ENCODE data around the gene MAGI2. TPM values are rescaled to one million over a fixed set of nuclear protein-coding genes. Genes with fewer than 3 reads are reported as not detected.

MAGI2 gene
- total and polyA plus RNA-seq, 2 donors from 2014 or later, result 4.4 to 9.0 TPM

DNA sequence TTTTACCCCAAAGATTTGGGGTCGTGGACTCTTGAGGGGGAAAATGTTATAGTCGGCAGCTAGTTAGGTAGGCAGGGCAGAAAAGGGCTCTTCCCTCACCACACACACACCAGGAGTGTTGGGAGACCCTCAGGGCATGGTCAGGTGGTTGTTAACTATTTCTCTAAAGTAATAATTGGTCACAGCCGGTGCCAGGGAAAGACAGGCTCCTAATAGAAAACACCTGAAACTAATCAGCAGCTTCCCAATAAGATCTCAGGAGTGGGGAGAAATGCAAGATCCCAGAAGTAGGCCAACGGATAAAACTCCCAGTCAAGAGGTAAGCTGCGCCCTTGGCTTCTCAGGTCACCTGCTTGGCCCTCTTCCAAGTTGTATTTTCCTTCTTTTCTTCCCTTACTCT lies 1441.8 kb downstream of the MAGI2 start:
- DNase-seq (no peak), FAIRE-seq (no peak)
- Histone ChIP-seq H3K4me3 (ENCODE audit: low read length in 3 of 3) (no peak overlapping the region), H3K9me3 (ENCODE audit: control insufficient read depth in 2 of 3, insufficient read depth in 1 of 3, low read length in 3 of 3) (no peaks in the 10 kb centered on the region), H3K27ac (ENCODE audit: low read depth in 2 of 2, low read length in 2 of 2) (no peak overlapping the region), H3K4me1 (ENCODE audit: control insufficient read depth in 2 of 3, insufficient read depth in 2 of 3, low read depth in 1 of 3, low read length in 3 of 3) (no peaks in the 10 kb centered on the region), H3K36me3 (ENCODE audit: control insufficient read depth in 2 of 3, insufficient read depth in 3 of 3, low read length in 3 of 3) (no peaks in the 10 kb centered on the region), H3K9ac (ENCODE audit: low read length in 3 of 3) (no peak overlapping the region), H3K27me3 (ENCODE audit: control insufficient read depth, insufficient read depth, low read length) (no peaks in the 10 kb centered on the region)
- TF ChIP-seq, protein P1, sequence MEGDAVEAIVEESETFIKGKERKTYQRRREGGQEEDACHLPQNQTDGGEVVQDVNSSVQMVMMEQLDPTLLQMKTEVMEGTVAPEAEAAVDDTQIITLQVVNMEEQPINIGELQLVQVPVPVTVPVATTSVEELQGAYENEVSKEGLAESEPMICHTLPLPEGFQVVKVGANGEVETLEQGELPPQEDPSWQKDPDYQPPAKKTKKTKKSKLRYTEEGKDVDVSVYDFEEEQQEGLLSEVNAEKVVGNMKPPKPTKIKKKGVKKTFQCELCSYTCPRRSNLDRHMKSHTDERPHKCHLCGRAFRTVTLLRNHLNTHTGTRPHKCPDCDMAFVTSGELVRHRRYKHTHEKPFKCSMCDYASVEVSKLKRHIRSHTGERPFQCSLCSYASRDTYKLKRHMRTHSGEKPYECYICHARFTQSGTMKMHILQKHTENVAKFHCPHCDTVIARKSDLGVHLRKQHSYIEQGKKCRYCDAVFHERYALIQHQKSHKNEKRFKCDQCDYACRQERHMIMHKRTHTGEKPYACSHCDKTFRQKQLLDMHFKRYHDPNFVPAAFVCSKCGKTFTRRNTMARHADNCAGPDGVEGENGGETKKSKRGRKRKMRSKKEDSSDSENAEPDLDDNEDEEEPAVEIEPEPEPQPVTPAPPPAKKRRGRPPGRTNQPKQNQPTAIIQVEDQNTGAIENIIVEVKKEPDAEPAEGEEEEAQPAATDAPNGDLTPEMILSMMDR (IDR thresholded peaks at IDR 0.05; ENCODE audit: borderline replicate concordance, extremely low read depth, insufficient read depth), result no peak
- intact Hi-C loops (cut with DNase I), result no loop called here

- H3K27me3 ChIP-seq (ENCODE audit: control insufficient read depth, insufficient read depth, low read length), result no peaks in the 10 kb centered on the region
- no peak for DNase-seq
- no peak overlapping the region for H3K9ac ChIP-seq (ENCODE audit: low read length in 3 of 3)
- H3K9me3 ChIP-seq (ENCODE audit: control insufficient read depth in 2 of 3, insufficient read depth in 1 of 3, low read length in 3 of 3), result no peaks in the 10 kb centered on the region
- intact Hi-C loops (cut with DNase I), result no loop called here
- H3K27ac ChIP-seq (ENCODE audit: low read depth in 2 of 2, low read length in 2 of 2), result no peak overlapping the region
- no peak for FAIRE-seq
- H3K4me1 ChIP-seq (ENCODE audit: control insufficient read depth in 2 of 3, insufficient read depth in 2 of 3, low read depth in 1 of 3, low read length in 3 of 3), result no peaks in the 10 kb centered on the region
- TF ChIP-seq, protein P1 (IDR thresholded peaks at IDR 0.05; ENCODE audit: borderline replicate concordance, extremely low read depth, insufficient read depth), result no peak
- no peaks in the 10 kb centered on the region for H3K36me3 ChIP-seq (ENCODE audit: control insufficient read depth in 2 of 3, insufficient read depth in 3 of 3, low read length in 3 of 3)
- H3K4me3 ChIP-seq (ENCODE audit: low read length in 3 of 3), result no peak overlapping the region
Measured at GRCh38 chr7:78007231-78007630, 1446.2 kb downstream of the MAGI2 start.

- no peaks in the 10 kb centered on the region for H3K36me3 ChIP-seq (ENCODE audit: control insufficient read depth in 2 of 3, insufficient read depth in 3 of 3, low read length in 3 of 3)
- H3K27me3 ChIP-seq (ENCODE audit: control insufficient read depth, insufficient read depth, low read length), result no peaks in the 10 kb centered on the region
- DNase-seq (no peak), FAIRE-seq (no peak)
- H3K27ac ChIP-seq (ENCODE audit: low read depth in 2 of 2, low read length in 2 of 2), result no peak overlapping the region
- no peaks in the 10 kb centered on the region for H3K4me1 ChIP-seq (ENCODE audit: control insufficient read depth in 2 of 3, insufficient read depth in 2 of 3, low read depth in 1 of 3, low read length in 3 of 3)
- H3K9me3 ChIP-seq (ENCODE audit: control insufficient read depth in 2 of 3, insufficient read depth in 1 of 3, low read length in 3 of 3), result no peaks in the 10 kb centered on the region
- H3K4me3 ChIP-seq (ENCODE audit: low read length in 3 of 3), result no peak overlapping the region
- TF ChIP-seq, protein P1 (IDR thresholded peaks at IDR 0.05; ENCODE audit: borderline replicate concordance, extremely low read depth, insufficient read depth), result no peak
- no peak overlapping the region for H3K9ac ChIP-seq (ENCODE audit: low read length in 3 of 3)
- intact Hi-C loops (cut with DNase I), result no loop called here
Measured at GRCh38 chr7:78006063-78006755, 1447.3 kb downstream of the MAGI2 start.

DNA sequence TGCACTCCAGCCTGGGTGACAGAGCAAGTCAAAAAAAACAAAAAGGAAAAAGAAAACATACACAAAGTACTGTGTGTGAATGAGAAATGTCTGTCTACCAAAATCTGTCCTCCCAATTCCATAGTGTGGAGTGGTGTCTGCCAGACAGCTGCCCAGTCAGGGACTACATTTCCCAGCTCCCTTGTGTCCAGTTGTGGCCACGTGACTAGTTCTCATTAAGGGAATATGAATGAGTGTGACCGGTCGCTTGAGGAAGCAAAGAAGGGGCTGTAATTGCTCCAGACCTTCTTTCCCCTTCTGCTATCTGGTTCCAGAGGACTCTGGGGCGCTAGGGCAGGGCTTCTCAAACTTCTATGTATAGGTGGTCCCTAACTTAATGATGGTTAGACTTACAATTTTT lies 1450.8 kb downstream of the MAGI2 start:
- Histone ChIP-seq H3K27ac (ENCODE audit: low read depth in 2 of 2, low read length in 2 of 2) (no peak overlapping the region), H3K36me3 (ENCODE audit: control insufficient read depth in 2 of 3, insufficient read depth in 3 of 3, low read length in 3 of 3) (no peaks in the 10 kb centered on the region), H3K4me1 (ENCODE audit: control insufficient read depth in 2 of 3, insufficient read depth in 2 of 3, low read depth in 1 of 3, low read length in 3 of 3) (no peaks in the 10 kb centered on the region), H3K4me3 (ENCODE audit: low read length in 3 of 3) (no peak overlapping the region), H3K27me3 (ENCODE audit: control insufficient read depth, insufficient read depth, low read length) (no peaks in the 10 kb centered on the region), H3K9me3 (ENCODE audit: control insufficient read depth in 2 of 3, insufficient read depth in 1 of 3, low read length in 3 of 3) (no peaks in the 10 kb centered on the region), H3K9ac (ENCODE audit: low read length in 3 of 3) (no peak overlapping the region)
- TF ChIP-seq, protein P1 (IDR thresholded peaks at IDR 0.05; ENCODE audit: borderline replicate concordance, extremely low read depth, insufficient read depth), result no peak
- no peak for FAIRE-seq
- intact Hi-C loops (cut with DNase I), result no loop called here
- DNase-seq, result no peak
